SK-N-MC (cell line): ENCODE measurements around the gene PREB.

Experiments
- EZH2 ChIP-seq: fragments of 200-600 bp; sonication (generic); IDR thresholded peaks from one replicate; pipeline ENCODE4 v1.6.1; 2017; ENCODE audit warnings: antibody characterized with exemption
- FOXP2 ChIP-seq: optimal IDR thresholded peaks from 2 replicates; pipeline ENCODE3; 2011; ENCODE audit warnings: mild to moderate bottlenecking, moderate library complexity; ENCODE audit not compliant: insufficient read depth; ENCODE audit errors: extremely low read length, control extremely low read depth
- POLR2AphosphoS5 ChIP-seq: IDR thresholded peaks from 2 replicates; pipeline ENCODE4 v1.6.1; 2012; ENCODE audit warnings: mild to moderate bottlenecking, low read depth, low read length, borderline replicate concordance

DNA sequence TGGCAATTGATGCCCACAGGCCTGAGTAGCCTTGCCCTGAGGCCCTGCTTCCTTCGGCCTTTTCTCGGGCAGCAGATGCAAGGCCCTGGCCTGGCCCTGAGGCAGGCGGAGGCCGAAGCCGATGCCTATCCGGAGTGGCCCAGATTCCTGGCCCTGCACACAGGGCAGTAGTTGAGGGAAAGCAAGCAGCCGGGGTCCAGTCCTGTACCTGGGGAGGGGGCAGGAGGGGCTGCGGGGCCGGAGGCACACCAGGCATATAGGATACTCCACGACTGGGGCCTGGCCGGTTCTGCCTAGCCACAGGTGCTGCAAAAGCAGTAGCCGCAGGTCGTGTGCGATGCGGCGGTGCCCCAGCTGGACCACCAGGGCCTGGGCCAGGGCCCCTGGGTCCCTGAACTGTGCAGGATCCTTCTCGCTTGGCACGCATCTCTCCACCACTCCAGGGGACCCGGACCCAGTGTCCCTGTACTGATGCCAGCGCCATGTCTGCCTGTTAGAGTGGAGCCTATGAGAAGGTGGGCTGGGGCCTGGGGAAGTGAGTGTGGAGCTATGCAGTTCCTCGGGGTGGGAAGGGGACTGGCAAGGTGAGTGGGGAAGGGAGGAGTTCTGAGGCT, 3.0 kb upstream of the PREB start:
- no peak for TF ChIP-seq EZH2
- TF ChIP-seq POLR2AphosphoS5 = no peak
- no peak for TF ChIP-seq FOXP2
